22Rv1 (cell line): ENCODE data around the gene WDR48.

Experiments
- H3K27ac ChIP-seq: fragments of 450-650 bp; 2 replicates; pipeline ENCODE4 v1.5.1; 2017
- ZFX ChIP-seq: fragments of 450-650 bp; IDR thresholded peaks from 2 replicates; pipeline ENCODE4 v1.6.1; 2017; ENCODE audit warnings: antibody characterized with exemption, borderline replicate concordance
- TF ChIP-seq, protein P1 (sequence below): fragments of 450-650 bp; IDR thresholded peaks from 2 replicates; pipeline ENCODE4 v1.5.1; 2017; ENCODE audit warnings: mild to moderate bottlenecking

The WDR48 gene

DNA sequence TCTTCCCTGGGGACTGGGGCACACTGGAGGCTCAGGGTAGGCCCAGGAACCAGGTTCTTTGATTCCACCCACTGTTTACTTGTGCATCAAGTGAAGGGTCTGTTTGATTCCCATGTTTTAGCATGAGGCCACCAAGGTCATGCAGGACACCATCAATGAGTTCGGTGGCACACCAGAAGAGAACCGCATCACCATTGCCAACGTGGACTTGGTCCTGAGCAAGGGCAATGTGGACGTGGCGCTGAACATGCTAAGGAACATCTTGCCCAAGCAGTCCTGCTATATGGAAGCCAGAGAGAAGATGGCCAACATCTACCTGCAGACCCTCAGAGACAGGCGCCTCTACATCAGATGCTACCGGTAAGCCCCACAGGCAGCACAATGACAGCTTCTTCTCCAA, 77.1 kb downstream of the WDR48 start:
- no peak overlapping the region for H3K27ac ChIP-seq
- TF ChIP-seq, protein P1, sequence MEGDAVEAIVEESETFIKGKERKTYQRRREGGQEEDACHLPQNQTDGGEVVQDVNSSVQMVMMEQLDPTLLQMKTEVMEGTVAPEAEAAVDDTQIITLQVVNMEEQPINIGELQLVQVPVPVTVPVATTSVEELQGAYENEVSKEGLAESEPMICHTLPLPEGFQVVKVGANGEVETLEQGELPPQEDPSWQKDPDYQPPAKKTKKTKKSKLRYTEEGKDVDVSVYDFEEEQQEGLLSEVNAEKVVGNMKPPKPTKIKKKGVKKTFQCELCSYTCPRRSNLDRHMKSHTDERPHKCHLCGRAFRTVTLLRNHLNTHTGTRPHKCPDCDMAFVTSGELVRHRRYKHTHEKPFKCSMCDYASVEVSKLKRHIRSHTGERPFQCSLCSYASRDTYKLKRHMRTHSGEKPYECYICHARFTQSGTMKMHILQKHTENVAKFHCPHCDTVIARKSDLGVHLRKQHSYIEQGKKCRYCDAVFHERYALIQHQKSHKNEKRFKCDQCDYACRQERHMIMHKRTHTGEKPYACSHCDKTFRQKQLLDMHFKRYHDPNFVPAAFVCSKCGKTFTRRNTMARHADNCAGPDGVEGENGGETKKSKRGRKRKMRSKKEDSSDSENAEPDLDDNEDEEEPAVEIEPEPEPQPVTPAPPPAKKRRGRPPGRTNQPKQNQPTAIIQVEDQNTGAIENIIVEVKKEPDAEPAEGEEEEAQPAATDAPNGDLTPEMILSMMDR = no peak
- no peak for TF ChIP-seq ZFX

DNA sequence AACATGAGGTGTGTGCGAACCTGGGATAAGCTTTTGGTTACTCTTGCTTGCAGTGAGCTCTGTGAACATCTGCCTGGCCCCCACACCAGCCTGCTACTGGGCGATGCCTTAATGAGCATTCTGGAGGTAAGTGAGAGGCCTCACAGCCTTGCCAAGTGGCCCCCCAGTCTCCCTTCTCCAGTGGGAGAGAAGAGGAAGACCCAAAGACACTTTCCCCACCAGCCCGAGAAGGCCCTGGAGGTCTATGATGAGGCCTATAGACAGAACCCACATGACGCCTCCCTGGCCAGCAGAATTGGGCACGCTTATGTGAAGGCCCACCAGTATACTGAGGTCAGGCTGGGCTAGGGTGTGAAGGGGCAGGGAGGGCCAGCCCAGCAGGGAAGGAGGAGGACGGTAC, 78.2 kb downstream of the WDR48 start:
- peak overlapping the region; percentile 37; the same call in 1 of the 2 replicates for H3K27ac ChIP-seq
- no peak for TF ChIP-seq ZFX
- TF ChIP-seq, protein P1 = no peak

DNA sequence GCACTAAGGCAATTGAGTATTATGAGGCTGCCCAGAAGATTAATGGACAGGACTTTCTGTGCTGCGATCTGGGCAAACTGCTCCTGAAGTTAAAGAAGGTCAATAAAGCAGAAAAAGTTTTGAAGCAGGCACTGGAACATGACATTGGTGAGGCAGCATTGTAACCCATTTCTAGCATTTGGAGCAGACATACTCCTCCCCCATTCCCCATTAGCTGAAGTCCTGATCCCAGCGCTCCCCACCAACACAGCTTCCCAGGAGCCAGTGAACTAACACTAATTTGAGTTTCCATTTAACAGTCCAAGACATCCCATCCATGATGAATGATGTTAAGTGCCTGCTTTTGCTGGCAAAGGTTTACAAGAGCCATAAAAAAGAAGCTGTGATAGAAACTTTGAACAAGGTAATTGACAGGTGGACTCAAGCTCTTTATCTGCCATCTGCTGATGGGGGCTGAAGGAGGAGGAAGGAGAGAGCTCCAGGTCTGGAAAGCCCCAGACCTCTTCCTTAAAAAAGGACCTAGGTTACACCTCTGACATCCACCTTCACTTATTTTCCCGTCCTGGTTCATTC, 79.0 kb downstream of the WDR48 start:
- H3K27ac ChIP-seq = peak overlapping the region; percentile 37; the same call in 1 of the 2 replicates
- no peak for TF ChIP-seq ZFX
- TF ChIP-seq, protein P1 = no peak

DNA sequence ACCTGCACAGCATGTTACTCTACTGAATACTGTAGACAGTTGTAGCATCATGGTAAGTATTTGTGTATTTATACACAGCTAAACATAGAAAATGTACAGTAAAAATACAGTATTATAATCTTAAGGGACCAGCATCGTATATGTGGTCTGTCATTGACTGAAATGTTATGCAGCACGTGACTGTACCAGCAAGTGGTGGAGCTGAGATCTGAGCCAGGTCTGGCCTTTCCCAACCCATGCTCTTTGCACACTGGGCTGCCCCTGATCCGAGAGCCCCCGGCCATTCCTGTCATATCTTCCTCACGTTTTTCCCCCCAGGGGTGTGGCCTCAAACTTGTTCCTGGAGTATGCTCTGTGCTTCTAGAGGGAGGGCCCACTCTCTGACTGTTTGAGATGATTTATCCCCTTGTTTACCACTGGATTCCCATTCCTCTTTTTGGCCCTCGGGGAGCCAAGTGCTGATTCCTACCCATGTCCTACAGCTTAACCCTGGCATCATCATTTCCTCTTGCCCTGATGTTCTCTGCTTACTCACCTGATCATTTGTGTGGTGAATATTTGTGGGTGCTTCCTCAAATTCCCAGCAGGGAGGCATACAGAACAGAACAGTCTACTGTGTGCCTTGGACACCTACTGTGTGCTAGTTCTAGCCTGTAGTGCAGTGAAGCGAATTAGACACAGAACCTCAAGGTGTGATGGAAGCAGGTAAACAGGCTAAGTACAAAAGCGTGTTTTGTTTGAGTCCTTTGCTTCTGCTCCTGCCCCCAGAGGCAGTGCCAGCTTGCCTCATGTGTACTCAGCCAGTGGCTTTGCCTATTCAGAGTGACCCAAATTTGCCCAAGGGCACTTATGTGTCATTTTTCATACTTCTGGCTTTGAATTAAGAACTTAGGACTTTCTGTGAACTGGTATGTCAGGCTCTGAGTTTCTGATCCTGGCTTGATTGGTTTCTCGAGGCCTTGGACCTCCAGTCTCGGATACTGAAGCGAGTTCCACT, 80.6 kb downstream of the WDR48 start:
- TF ChIP-seq, protein P1 = no peak
- no peak for TF ChIP-seq ZFX

DNA sequence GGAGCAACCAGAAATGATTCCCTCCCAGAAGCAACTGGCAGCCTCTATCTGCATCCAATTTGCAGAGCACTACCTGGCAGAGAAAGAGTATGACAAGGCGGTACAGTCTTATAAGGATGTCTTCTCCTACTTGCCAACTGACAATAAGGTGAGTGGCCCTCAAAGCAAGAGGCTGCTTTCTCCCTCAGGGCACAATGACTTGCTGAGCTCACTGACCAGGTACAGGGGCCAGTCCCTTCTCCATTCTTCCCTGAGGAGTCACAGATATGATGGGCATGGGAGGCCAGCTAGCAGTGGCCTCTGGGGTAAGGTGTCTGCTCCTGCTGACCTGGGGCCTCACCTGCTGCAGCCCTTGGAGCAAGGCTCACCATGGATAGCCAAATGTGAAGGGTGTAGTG, 81.3 kb downstream of the WDR48 start:
- peak overlapping the region; percentile 8; the same call in 1 of the 2 replicates for H3K27ac ChIP-seq
- TF ChIP-seq, protein P1 = no peak
- TF ChIP-seq ZFX = no peak

More for the DNA sequence above, 80.6 kb downstream of the WDR48 start:
- H3K27ac ChIP-seq = peak overlapping the region; percentile 8; the same call in 1 of the 2 replicates

DNA sequence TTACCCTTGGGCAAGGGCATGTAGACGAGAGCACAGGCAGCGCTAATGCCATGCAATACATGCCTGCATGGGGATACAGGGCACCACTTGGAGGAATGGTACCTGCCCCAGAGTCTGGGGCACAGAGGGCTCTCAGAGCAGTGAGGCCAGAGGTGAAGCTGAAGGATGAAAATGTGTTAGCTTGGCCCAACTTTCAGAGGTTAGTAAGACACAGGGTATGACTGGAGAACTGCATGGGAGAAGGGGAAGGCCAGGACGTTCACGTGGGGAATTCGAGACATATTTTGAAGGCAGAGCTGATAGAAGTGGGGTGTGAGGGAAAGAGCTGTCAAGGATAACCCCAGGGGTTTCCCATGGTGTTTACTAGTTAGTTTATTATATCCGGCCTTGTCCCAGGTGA, 82.0 kb downstream of the WDR48 start:
- no peak overlapping the region for H3K27ac ChIP-seq
- TF ChIP-seq, protein P1 = no peak
- TF ChIP-seq ZFX = no peak

DNA sequence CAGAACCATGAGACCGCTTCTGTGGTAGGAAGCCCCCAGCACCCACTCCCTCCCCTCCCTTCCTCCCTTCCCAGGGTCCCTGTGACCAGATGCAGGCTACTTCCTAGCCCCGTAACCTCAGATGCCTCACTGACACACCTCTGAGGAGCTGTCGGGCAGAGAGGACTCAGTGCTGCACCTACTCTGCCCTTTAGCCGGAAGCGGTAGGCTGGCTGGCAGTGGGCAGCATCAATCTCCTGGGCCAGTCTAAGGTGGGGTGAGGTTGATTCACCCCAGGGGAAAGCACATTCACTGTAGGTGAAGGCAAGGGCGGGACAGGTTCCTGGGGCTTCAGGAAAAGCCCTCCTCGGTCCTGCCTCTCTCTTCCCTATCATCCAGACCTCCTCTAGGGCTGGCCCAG, 82.5 kb downstream of the WDR48 start:
- H3K27ac ChIP-seq = no peak overlapping the region
- TF ChIP-seq, protein P1 = no peak
- no peak for TF ChIP-seq ZFX
